Stimulated activated naive CD8-positive, alpha-beta T cell treated with anti-CD3 and anti-CD28 coated beads, Interleukin-15, Interleukin-2, amounts not matched to agents 100 ng/mL and 50 ng/mL, for 24 hours (primary cell): ENCODE results near the gene BSPRY.
"Not testable (repeated sequence)": the region's sequence is repeated elsewhere in the genome, so short reads cannot be mapped to it uniquely, and the experiment has no call there.

ENCODE experiments used
- H3K27ac Mint-ChIP-seq: one replicate; pipeline ENCODE4 v1.8.0; 2021; ENCODE audit warnings: mild to moderate bottlenecking, mixed read lengths
- H3K27me3 Mint-ChIP-seq: one replicate; pipeline ENCODE4 v1.8.0; 2021; ENCODE audit warnings: mixed read lengths
- H3K36me3 Mint-ChIP-seq: one replicate; pipeline ENCODE4 v1.8.0; 2021; ENCODE audit warnings: low read depth, mixed read lengths
- H3K4me1 Mint-ChIP-seq: one replicate; pipeline ENCODE4 v1.8.0; 2021; ENCODE audit warnings: low read depth, mixed read lengths
- H3K4me3 Mint-ChIP-seq: one replicate; pipeline ENCODE4 v1.8.0; 2021; ENCODE audit warnings: mild to moderate bottlenecking, mixed read lengths
- H3K9me3 Mint-ChIP-seq: one replicate; pipeline ENCODE4 v1.8.0; 2021; ENCODE audit warnings: mixed read lengths

The BSPRY gene

GRCh38 chr9:113352411-113352810 lies 3.1 kb downstream of the BSPRY start:
- H3K9me3 Mint-ChIP-seq = no peaks in the 10 kb centered on the region
- H3K4me3 Mint-ChIP-seq = no peak overlapping the region
- peaks cover 48% of the 10 kb centered on the region for H3K4me1 Mint-ChIP-seq
- no peaks in the 10 kb centered on the region for H3K36me3 Mint-ChIP-seq
- peaks cover 16% of the 10 kb centered on the region for H3K27me3 Mint-ChIP-seq
- H3K27ac Mint-ChIP-seq = peak overlapping the region; percentile 1

- Mint-ChIP-seq H3K9me3 (no peaks in the 10 kb centered on the region), H3K36me3 (no peaks in the 10 kb centered on the region), H3K4me3 (no peak overlapping the region), H3K27ac (no peak overlapping the region), H3K4me1 (peaks cover 27% of the 10 kb centered on the region), H3K27me3 (peaks cover 16% of the 10 kb centered on the region)
These were observed 5.8 kb downstream of the BSPRY start for GRCh38 chr9:113355040-113355596.

DNA sequence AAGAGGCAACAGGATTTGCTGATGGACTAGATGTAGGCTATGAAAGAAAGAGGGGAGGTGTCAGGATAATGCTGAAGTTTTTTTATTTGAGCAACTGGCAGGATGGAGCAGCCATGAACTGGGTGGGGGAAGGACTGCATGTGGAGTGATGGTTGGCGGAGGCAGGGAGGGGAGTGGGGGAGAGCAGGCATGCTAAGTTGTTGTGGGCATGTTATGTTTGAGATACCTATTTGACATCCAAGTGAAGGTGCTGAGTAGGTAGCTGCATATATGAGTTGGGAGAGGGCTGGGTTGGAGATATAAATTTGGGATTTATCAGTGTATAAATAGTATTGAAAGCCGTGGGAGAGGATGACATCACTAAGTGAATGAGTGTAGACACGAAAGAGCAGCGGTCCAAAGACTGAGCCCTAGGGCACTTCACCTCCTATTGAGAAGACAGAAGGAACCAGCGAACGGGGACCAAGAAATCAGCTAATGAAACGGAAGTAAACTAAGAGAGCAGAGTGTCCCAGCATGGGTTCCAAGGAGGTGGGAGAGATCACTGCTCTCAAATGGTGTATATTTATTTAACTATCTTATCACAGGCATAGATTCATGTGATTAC lies 7.4 kb downstream of the BSPRY start:
- Mint-ChIP-seq H3K4me3 (peak overlapping the region; percentile 31), H3K4me1 (peaks cover 21% of the 10 kb centered on the region), H3K36me3 (no peaks in the 10 kb centered on the region), H3K27ac (no peak overlapping the region), H3K27me3 (peaks cover 16% of the 10 kb centered on the region), H3K9me3 (no peaks in the 10 kb centered on the region)

DNA sequence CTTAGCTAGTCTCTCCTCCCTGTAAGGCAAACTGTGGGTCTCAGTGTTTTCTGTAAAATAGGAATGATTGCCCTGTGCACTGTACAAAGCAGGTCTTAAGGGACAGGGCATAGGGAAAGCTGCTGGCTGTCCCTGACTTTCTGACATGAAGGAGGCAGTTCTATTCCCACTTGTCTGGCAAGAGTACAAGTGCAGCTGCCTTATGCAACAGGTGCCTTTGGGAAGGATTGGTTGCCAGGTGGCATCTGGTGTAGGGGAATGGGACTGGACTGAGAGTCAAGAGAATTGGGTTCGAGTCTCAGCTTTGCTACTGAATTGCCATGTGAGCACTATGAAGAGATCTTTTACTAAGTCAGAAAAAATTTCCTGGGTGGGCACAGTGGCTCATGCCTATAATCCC lies 10.0 kb downstream of the BSPRY start:
- Mint-ChIP-seq H3K4me1 (peaks cover 19% of the 10 kb centered on the region), H3K9me3 (no peaks in the 10 kb centered on the region), H3K36me3 (no peaks in the 10 kb centered on the region), H3K27me3 (no peaks in the 10 kb centered on the region), H3K27ac (no peak overlapping the region), H3K4me3 (no peak overlapping the region)

GRCh38 chr9:113360242-113360842 lies 11.0 kb downstream of the BSPRY start:
- Mint-ChIP-seq H3K4me1 (peaks cover 19% of the 10 kb centered on the region), H3K4me3 (no peak overlapping the region), H3K9me3 (no peaks in the 10 kb centered on the region), H3K36me3 (no peaks in the 10 kb centered on the region), H3K27me3 (no peaks in the 10 kb centered on the region), H3K27ac (no peak overlapping the region)

DNA sequence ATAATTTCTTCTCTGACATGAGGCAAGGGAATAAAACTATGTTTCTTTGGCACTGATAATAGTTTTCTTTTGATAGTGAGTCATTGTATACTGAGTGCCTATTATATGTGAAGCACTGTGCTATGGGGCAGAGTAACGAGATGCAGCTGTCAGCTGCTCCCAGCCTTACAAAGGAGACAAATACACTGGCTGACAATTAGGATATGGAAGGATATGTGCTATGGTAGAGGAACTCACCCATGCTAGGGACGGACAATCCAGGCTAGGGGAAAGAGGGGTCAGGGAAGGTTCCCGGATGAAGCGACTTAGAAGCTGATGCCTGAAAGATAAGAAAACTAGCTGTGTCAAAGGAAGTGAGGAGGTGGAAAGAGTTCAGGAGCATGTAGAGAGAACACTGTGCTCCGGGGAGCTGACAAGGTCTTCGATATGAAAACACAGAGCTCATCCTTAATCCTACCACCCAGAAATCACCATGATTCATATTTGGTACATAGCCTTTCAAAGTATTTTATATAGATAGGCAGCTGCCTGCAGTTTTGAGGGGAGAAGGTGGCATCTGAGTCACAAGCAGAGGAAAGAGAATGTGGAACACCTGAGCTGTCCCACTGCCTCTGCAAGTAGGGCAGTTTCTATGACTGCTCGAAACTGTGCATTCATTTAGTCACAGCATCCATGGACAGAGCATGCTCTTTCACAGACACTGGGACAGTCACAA lies 12.1 kb downstream of the BSPRY start:
- H3K4me1 Mint-ChIP-seq = peaks cover 19% of the 10 kb centered on the region
- H3K27me3 Mint-ChIP-seq = no peaks in the 10 kb centered on the region
- peak overlapping the region; percentile 87 for H3K27ac Mint-ChIP-seq
- no peaks in the 10 kb centered on the region for H3K36me3 Mint-ChIP-seq
- H3K9me3 Mint-ChIP-seq = no peaks in the 10 kb centered on the region
- H3K4me3 Mint-ChIP-seq = peak overlapping the region; percentile 47

DNA sequence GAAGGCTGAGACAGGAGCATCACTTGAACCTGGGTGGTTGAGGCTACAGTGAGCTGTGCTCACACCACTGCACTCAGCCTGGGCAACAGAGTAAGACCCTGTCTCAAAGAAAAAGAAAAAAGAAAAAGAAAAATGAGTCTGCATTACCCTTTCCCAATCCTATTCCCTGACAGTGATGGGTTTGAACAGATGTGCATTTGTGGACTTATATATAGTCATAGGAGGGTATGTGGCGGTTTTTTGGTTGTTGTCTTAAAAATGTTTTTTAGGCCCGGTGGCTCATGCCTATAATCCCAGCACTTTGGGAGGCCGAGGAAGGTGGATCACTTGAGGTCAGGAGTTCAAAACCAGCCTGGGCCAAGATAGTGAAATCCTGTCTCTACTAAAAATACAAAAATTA lies 14.0 kb downstream of the BSPRY start:
- Mint-ChIP-seq H3K9me3 (no peaks in the 10 kb centered on the region), H3K27me3 (no peaks in the 10 kb centered on the region), H3K27ac (no peak overlapping the region), H3K4me1 (peaks cover 19% of the 10 kb centered on the region), H3K4me3 (no peak overlapping the region), H3K36me3 (no peaks in the 10 kb centered on the region)

- Mint-ChIP-seq H3K27ac (no peak overlapping the region), H3K27me3 (no peaks in the 10 kb centered on the region), H3K36me3 (no peaks in the 10 kb centered on the region)
These were observed 15.6 kb downstream of the BSPRY start for GRCh38 chr9:113364951-113365350.

DNA sequence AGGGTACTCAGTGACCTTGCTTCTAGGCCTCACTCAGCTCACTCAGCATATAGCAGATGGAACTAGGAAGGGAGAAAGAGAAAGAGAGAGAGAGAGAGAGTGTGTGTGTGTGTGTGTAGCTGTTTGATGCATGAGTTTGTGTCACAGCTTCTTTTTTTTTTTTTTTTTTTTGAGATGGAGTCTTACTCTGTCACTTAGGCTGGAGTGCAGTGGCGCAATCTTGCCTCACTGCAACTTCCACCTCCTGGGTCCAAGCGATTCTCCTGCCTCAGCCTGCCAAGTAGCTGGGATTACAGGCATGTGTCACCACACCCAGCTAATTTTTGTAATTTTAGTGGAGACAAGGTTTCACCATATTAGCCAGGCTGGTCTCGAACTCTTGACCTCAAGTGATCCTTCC lies 16.3 kb downstream of the BSPRY start:
- not testable (repeated sequence) for H3K36me3 Mint-ChIP-seq, H3K9me3 Mint-ChIP-seq, H3K27ac Mint-ChIP-seq, H3K27me3 Mint-ChIP-seq, H3K4me3 Mint-ChIP-seq
- peaks cover 19% of the 10 kb centered on the region for H3K4me1 Mint-ChIP-seq

More at GRCh38 chr9:113364951-113365350, 15.6 kb downstream of the BSPRY start:
- Mint-ChIP-seq H3K4me1 (peaks cover 19% of the 10 kb centered on the region), H3K9me3 (no peaks in the 10 kb centered on the region), H3K4me3 (no peak overlapping the region)

DNA sequence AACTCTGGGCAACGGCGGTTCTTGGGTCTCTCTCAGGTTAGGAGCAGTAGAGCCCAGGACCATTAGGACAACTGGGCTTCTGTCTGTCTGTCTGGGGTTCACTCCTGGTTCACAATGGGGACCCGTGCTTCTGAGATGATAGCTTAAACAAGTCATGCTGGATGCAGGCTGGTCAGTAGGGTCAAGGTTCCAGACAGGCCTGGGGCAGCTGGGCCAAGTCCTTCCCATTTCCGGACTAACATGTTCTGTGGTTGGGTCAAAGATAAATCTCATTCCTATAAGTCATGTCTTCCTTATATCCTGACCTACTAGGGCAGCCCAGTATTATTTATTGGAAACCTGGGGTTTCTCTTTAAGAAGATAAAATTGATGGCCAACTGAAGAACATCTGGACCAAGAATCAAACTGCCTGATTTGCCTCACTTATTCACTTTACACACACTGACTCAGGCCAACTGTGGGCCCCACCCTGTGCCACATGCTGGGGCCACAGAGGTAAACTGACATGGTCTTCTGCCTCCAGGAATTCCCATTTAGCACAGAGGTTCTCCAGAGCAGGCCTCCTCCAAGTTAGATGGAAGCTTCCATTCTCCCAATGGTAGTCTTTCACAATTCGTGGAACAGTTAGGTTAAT lies 19.1 kb downstream of the BSPRY start:
- Mint-ChIP-seq H3K4me1 (peaks cover 5% of the 10 kb centered on the region), H3K27me3 (no peaks in the 10 kb centered on the region), H3K9me3 (no peaks in the 10 kb centered on the region), H3K36me3 (no peaks in the 10 kb centered on the region), H3K4me3 (no peak overlapping the region), H3K27ac (no peak overlapping the region)

DNA sequence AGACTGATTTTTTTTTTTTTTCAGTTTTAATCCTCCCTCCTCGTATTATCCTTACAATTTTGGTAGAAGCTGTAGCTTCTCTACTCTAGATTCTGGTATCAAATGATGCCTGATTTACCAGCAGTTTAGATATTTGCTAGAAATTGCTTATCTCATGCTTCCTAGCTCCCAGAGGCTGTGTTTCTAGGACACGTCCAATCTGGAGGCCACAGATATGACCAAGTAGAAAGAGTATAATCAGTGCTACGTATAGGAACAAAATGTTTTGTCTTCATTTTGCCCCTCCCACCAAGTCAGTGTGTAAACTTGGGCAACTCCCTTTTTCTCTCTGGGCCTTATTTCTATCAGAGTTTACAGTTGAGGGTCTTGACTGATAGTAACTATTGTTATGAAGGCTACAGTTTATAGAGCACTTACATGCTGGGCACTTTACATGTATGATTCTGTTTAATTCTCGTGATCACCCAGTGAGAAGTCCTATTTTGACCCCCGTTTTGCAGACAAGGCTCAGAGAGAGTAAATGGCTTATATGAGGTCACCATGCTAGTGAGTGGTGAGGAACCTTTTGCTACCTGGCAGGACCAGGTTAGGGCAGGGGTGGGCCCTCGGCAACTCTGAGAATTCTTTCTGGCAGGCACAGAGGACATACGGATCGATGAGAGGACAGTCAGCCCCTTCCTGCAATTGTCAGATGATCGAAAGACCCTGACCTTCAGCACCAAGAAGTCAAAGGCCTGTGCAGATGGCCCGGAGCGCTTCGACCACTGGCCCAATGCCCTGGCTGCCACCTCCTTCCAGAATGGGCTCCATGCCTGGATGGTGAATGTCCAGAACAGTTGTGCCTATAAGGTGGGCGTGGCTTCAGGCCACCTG lies 19.9 kb downstream of the BSPRY start:
- no peaks in the 10 kb centered on the region for H3K9me3 Mint-ChIP-seq
- no peak overlapping the region for H3K27ac Mint-ChIP-seq
- H3K36me3 Mint-ChIP-seq = no peaks in the 10 kb centered on the region
- no peaks in the 10 kb centered on the region for H3K27me3 Mint-ChIP-seq
- H3K4me3 Mint-ChIP-seq = no peak overlapping the region
- peaks cover 2% of the 10 kb centered on the region for H3K4me1 Mint-ChIP-seq

- Mint-ChIP-seq H3K4me3 (no peak overlapping the region), H3K27ac (no peak overlapping the region), H3K36me3 (no peaks in the 10 kb centered on the region), H3K27me3 (no peaks in the 10 kb centered on the region), H3K4me1 (no peaks in the 10 kb centered on the region), H3K9me3 (no peaks in the 10 kb centered on the region)
These were observed 20.5 kb downstream of the BSPRY start for GRCh38 chr9:113369855-113370140.

DNA sequence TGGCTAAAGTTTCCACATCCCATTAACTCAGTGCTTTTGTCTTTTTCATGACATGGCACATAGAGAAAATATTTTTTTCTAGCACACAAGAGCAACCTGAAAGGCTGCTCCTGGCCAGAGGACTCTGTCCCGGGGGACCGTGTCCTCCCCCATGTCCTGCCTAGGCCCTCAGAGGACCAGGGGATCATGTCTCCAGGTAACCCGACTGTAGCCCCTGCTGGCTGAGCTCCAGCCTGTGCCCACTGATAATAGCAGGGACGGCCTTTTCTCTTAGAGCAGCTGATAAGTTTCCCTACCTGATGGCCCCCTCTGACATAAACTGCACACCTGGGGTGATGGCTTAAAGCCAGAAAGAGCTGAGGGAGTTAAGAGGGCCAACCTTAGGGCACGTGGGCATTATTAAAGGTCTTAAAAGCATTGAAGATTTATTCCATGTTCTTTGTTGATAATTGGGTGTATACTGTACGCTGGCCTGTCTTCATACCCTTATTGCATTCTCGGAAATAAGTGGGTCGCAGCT lies 21.5 kb downstream of the BSPRY start:
- no peak overlapping the region for H3K27ac Mint-ChIP-seq
- no peak overlapping the region for H3K4me3 Mint-ChIP-seq
- no peaks in the 10 kb centered on the region for H3K9me3 Mint-ChIP-seq
- no peaks in the 10 kb centered on the region for H3K36me3 Mint-ChIP-seq
- peaks cover 7% of the 10 kb centered on the region for H3K27me3 Mint-ChIP-seq
- H3K4me1 Mint-ChIP-seq = peaks cover 10% of the 10 kb centered on the region

- Mint-ChIP-seq H3K27me3 (peaks cover 7% of the 10 kb centered on the region), H3K4me3 (no peak overlapping the region), H3K27ac (no peak overlapping the region)
These were observed 22.7 kb downstream of the BSPRY start for GRCh38 chr9:113372059-113372458.

More at GRCh38 chr9:113372059-113372458, 22.7 kb downstream of the BSPRY start:
- Mint-ChIP-seq H3K4me1 (peaks cover 10% of the 10 kb centered on the region), H3K9me3 (no peaks in the 10 kb centered on the region), H3K36me3 (no peaks in the 10 kb centered on the region)
